Stimulated activated CD4-positive, alpha-beta T cell treated with anti-CD3 and anti-CD28 coated beads, Interleukin-4, amount 100 ng/mL, for 1 hour (primary cell): ENCODE data around the gene BMERB1.

Experiments used
- DNase-seq: peaks from one replicate; pipeline ENCODE4 v3.0.0-alpha.2; 2020

BMERB1 gene

GRCh38 chr16:15506441-15506840, 72.1 kb downstream of the BMERB1 start:
- no peak for DNase-seq

GRCh38 chr16:15507301-15507958, 73.0 kb downstream of the BMERB1 start:
- DNase-seq: no peak

GRCh38 chr16:15507959-15508627, 73.7 kb downstream of the BMERB1 start:
- no peak for DNase-seq

- no peak for DNase-seq
Observed at GRCh38 chr16:15509051-15509592, 74.7 kb downstream of the BMERB1 start.

- no peak for DNase-seq
Observed at GRCh38 chr16:15509593-15510535, 75.5 kb downstream of the BMERB1 start.

- DNase-seq: no peak
Observed at GRCh38 chr16:15510992-15511391, 76.6 kb downstream of the BMERB1 start.

GRCh38 chr16:15511759-15512487, 77.5 kb downstream of the BMERB1 start:
- no peak for DNase-seq

GRCh38 chr16:15513156-15513555, 78.8 kb downstream of the BMERB1 start:
- no peak for DNase-seq

GRCh38 chr16:15515992-15516391, 81.6 kb downstream of the BMERB1 start:
- no peak for DNase-seq

GRCh38 chr16:15516609-15517008, 82.2 kb downstream of the BMERB1 start:
- DNase-seq: no peak

- DNase-seq: no peak
Observed at GRCh38 chr16:15517743-15518377, 83.5 kb downstream of the BMERB1 start.

- no peak for DNase-seq
Observed at GRCh38 chr16:15518381-15519351, 84.3 kb downstream of the BMERB1 start.

GRCh38 chr16:15519790-15520189, 85.4 kb downstream of the BMERB1 start:
- DNase-seq: no peak

GRCh38 chr16:15521390-15521757, 87.0 kb downstream of the BMERB1 start:
- DNase-seq: no peak

- DNase-seq: no peak
Observed at GRCh38 chr16:15521758-15522509, 87.5 kb downstream of the BMERB1 start.

GRCh38 chr16:15523092-15523541, 88.7 kb downstream of the BMERB1 start:
- no peak for DNase-seq

- no peak for DNase-seq
Observed at GRCh38 chr16:15523939-15524338, 89.6 kb downstream of the BMERB1 start.

- DNase-seq: no peak
Observed at GRCh38 chr16:15524966-15525365, 90.6 kb downstream of the BMERB1 start.

- no peak for DNase-seq
Observed at GRCh38 chr16:15526097-15526496, 91.7 kb downstream of the BMERB1 start.

- no peak for DNase-seq
Observed at GRCh38 chr16:15526731-15527130, 92.3 kb downstream of the BMERB1 start.
